ENCODE measurements around the gene TLK2.
"Not testable (repeated sequence)": the region's sequence is repeated elsewhere in the genome, so short reads cannot be mapped to it uniquely, and the experiment has no call there.

Gene TLK2

DNA sequence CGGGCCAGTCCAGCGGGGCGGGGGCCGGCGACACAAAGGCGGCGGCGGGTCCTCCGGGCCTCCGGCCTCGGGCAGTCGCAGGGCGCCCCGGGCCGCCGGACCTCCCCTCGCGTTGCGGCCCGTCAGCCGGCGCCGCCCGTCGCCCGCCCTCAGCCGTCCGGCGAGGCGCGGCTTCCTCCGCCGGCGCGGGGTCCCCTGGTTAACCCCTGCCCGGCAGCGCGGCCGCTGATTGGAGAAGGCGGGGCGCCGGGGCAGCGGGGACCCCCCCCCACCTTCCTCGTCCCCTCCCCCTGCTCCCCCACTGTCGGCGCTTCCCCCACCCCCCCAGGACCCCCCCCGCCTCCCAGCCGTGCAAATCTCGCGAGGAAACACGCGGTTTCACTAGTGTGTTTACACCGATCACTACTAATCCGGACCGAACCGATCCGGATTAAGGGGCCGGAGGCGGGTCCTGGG is at the start of gene TLK2:
TSS of gene TLK2 (plus strand) at position 402 of the 456 bp plus-strand sequence. CDS start 2,301 bp downstream, outside the sequence.
- peak; percentile 69 for DNase-seq (ENCODE audit: low read depth, low spot score)

DNA sequence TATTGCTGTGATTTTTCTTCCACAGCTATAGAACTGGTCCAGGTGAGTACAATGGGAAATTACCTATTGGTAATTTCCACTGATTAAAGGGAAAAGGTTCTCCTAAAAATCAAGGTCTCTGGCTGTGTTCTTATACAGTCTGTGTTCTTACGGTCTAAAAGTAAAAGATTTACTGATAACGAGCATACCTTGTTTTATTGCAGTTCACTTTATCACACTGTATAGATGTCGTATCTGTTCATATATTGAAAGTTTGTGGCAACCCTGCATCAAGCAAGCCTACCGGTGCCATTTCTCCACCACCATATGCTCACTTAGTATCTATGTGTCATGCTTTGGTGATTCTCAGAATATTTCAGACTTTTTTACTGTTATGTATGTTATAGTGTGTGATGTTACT is 43.4 kb upstream of the TLK2 start:
- not testable (repeated sequence) for DNase-seq (ENCODE audit: low read depth, low spot score)

DNA sequence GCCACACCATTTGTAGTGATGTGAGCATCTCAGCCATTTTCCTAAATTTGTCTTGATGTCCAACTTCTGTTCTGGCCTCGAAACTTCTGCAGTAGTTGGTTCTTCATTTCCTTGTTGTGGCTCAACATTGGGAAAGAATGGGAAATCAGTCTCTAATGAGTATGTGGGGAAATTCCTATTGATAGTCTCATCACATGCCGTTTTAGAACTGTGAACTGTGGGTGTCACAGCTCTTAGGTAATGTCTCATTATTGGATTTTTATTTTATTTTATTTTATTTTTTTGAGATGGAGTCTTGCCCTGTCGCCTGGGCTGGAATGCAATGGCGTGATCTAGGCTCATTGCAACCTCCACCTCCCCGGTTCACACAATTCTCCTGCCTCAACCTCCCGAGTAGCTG is 37.4 kb upstream of the TLK2 start:
- not testable (repeated sequence) for DNase-seq (ENCODE audit: low read depth, low spot score)

DNA sequence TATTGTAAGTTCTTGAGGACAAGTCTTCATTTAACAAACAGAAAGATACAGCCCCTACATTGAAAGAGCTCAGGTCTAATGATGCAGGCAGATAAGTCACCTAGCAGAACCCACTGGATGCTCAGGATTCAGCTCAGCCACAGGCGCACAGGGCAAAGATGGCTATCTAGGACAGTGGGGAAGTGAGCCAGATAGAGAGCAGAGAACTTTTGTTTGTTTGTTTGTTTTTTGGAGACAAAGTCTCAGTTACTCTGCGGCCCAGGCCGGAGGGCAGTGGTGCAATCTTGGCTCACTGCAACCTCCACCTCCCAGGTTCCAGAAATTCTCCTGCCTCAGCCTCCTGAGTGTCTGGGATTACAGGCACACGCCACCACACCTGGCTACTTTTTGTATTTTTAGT is 34.6 kb upstream of the TLK2 start:
- DNase-seq (ENCODE audit: low read depth, low spot score) = no peak

DNA sequence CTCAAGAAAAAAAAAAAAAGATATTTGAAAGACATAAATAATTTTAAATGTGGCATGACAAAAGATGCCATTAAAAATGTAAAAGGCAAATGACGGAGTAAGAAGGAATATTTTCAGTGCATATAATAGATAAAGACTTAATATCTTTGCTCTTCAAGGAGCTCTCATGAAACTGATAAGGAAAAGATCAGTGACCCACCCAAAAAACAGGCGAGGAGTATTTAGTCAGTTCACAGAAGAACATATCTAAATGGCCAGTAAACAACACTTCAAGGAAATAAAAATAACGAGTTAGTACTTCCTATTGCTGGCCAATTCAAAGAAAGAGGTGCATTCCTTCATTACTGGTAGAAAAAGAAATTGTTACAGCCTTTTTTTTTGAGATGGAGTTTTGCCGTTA is 32.8 kb upstream of the TLK2 start:
- DNase-seq (ENCODE audit: low read depth, low spot score) = not testable (repeated sequence)

DNA sequence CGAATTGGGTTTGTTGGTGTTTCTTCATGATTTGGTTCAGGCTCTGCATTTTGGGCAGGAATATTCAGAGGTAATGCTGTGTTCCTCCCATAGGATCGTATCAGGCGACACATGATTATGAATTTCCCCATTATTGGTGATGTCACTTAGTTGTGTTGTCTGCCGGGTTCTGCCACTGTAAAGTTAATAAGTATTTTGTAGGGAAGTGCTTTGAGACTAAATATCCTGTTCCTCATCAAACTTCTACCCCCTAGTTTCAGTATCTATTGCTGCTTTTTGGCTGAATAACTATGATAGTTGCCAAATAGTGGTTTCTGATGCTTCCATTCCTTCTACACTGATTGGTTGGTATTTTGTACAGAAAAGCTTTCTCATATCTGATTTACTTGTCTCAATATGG is 26.4 kb upstream of the TLK2 start:
- DNase-seq (ENCODE audit: low read depth, low spot score) = not testable (repeated sequence)

DNA sequence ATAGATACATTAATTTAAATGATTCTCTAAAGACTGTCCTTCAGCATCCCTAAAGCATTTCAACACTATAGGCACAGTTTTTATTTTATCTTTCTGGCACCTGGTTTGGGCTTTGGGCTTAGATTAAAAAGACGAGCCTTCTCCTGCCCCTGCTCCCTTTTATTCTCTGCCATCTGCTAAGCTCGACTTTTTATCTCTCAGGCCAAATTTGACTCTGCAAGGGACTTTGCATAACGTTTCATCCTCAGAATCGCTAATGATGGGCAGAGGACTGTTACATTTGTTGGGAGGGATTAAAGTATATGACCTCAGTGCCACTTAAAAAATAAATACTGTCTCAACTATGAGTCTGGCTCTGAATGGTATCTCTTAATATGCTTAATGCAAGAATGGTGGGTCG is 25.6 kb upstream of the TLK2 start:
- DNase-seq (ENCODE audit: low read depth, low spot score) = not testable (repeated sequence)

DNA sequence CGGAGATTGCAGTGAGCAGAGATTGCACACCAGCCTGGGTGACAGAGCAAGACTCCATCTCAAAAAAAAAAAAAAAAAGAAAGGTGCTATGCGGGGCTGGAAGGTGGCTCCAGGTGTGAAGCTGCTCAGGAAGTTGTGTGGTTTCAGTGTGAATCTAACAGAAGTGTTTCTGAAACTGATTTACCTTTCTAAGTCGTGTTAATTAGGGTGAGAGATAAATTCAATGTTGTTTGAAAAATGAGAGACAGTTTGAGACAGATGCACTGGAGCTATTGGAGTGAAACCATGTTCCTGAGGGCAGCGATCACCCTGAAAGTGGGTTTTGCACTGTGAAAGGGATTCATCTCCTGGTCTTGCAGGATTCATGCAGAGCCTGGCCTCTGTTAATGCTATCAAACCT is 25.0 kb upstream of the TLK2 start:
- DNase-seq (ENCODE audit: low read depth, low spot score) = not testable (repeated sequence)

DNA sequence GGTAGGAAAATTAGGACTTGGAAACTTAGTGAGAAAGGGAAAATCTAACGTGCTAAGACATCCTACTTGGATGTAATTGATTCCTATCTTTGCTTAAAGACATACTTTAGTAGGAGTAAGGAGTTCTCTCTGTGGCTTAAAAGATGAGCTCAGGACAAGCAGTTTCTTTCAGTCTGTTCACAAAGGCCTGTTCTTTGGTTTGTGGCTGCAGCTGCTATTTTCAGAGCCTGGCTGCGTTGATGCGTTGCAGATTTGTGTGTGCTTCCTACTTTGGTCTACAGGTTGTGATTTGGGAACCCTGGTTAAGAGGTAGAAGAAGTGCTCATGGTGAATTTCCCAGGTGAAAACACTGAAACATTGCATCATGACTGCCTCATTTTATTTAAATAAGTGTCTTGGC is 24.5 kb upstream of the TLK2 start:
- DNase-seq (ENCODE audit: low read depth, low spot score) = not testable (repeated sequence)

DNA sequence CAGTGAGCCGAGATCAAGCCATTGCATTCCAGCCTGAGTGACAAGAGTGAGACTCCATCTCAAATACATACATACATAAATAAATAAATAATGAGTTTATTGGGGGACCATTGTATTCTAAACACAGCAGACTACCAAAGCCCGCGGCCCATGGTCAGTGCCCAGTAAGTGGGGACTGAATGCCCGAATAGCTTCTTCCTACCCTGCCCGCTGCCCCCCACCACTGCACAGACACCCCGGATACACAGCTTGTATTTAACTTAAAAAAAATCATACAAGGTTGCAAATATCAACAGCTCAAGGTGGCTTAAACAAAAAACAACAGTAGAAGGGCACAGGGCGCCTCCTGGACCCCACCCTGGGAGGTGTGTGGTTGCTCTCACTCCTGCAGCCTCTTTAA is 22.6 kb upstream of the TLK2 start:
- DNase-seq (ENCODE audit: low read depth, low spot score) = no peak

DNA sequence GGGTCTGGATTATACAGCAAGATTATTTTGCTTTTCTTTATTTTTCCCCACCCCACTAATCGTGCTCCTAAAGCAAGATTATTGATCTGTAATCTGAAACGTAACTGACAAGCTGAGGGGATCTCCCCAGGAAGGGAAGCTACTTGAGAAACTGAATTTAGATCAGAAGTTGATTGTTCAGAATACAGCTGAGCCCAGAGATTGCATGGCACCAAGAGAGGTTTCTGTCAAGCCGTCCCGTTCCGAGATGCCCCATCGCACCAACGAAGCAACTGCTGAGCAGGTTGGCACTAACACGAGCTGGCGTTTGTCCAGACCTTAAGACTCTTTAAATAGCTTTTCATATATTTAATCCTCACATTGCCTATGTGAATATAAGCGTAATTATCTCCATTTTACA is 20.1 kb upstream of the TLK2 start:
- DNase-seq (ENCODE audit: low read depth, low spot score) = not testable (repeated sequence)

DNA sequence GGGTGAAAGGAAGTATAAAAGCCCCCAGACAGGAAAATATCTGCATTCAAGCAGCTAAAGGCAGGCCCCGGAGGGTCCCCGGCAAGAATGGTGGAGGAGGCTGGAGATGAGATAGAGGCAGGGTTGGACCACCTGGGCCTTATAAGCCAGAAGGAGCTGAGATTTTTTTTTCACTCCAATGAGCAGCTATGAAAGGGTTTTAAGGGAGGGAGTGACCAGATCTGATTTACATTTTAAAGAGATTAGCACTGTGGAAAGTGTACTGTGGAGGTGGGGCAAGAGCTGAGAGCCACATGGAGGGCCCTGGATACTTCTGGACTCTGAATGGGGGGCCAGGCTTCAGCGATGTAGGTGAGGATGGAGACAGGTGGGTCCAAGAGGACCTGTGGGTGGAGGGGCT is 14.2 kb upstream of the TLK2 start:
- DNase-seq (ENCODE audit: low read depth, low spot score) = not testable (repeated sequence)

DNA sequence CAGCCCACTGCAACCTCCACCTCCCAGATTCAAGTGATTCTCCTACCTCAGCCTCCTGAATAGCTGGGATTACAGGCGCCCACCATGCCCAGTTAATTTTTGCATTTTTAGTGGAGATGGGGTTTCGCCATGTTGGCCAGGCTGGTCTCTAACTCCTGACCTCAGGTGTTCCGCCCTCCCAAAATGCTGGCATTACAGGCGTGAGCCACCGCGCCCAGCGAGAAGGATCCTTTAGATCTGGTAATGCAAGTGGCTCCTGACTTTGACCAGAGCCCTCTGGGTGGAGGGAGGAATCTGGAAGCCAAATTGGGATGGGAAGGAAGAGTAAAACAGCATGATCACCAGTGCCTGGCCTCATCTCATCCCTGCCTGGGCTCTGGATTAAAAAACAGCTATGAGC is 13.4 kb upstream of the TLK2 start:
- DNase-seq (ENCODE audit: low read depth, low spot score) = not testable (repeated sequence)

DNA sequence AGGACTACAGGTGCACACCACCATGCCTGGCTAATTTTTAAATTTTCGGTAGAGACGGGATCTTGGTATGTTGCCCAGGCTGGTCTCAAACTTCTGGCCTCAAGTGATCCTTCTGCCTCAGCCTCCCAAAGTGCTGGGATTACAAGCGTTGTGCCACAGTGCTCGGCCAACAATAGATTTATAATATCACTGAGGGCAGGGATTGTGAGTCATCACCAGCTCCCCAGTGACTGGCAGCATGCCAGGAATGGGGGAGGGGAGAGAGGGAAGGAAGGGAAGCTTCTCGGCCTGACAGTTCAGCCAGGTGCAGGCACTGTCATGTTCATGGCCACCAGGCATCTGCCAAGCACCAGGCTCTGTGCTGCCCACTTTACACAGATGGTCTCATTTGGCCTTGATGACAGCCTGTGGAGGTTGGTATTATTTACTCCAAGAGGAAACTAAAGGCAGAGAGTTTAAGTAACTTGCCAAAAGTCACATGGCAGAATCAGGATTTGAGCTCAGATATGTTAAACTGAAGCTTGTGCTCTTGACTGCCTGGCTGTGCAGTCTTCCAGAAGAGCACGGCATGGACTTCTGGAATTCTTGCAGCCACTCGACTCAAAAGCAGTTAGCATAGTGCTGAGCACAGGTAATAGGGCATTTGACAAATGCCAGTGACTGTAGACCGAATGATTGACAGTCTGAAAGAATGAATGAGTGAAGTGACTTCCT is 7.8 kb upstream of the TLK2 start:
- peak; percentile 10 for DNase-seq (ENCODE audit: low read depth, low spot score)

DNA sequence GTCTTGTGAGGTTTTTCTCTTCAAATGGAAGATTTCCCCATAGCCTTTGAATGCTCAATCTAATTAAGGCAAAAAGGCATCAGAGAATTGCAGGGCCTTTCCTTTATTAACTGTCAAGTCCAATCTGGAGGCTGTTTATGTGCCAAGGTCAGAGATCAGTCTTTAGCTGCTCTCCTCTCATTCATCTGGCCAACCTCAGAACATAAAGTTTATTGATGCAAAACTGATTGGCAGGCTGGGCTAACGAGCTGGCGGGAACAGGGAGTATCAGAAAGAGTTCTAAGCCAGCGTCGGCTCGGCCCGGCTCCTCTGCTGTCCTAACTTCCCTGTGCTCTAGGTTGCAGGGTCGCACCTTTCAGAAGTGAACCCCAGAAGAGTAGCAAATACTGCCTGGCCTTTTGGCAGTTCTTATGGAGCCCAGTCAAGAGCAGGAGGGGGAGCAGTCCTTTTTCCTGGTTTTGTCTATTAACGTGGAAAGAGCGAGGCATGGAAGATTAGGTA is 7.2 kb upstream of the TLK2 start:
- DNase-seq (ENCODE audit: low read depth, low spot score) = not testable (repeated sequence)

DNA sequence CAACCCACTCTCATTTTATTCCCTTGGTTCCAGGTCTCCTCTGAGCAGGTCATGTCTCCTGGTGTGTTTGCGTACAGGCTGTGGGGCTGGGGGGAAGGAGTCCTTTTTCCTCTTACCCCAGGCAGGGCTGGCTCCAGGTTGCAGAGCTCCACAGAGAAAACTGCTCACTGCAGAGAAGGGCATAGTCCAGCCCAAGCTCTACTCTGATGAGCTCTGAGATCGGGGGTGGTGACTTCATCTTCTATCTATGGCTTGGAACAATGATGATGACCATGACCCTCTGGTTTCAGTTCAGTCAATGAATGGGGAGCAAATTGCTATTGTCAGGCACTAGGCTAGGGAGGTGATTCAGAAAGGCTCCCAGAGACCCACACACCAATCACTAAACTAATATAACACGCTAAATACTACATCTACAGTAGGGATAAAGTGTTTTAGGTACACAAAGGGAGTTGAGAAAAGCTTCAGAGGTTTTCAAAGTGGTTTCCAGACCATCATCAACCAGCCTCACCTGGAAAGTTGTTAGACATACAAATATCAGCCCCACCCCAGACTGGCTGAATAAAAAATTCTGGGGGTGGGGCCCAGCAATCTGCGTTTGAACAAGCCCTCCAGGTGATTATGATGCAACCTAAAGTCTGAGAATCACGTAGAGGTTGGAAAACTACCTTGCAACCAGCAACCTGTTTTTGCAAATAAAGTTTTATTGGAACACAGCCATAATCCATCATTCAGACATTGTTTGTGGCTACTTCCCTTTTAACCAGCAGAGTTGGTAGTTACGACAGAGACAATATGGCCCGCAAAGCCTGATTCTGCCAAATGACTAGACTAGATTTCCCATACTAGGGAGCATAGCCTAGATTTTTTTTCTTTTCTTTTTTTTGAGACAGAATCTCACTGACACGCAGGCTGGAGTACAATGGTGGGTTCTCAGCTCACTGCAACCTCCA is 5.3 kb upstream of the TLK2 start:
- not testable (repeated sequence) for DNase-seq (ENCODE audit: low read depth, low spot score)

DNA sequence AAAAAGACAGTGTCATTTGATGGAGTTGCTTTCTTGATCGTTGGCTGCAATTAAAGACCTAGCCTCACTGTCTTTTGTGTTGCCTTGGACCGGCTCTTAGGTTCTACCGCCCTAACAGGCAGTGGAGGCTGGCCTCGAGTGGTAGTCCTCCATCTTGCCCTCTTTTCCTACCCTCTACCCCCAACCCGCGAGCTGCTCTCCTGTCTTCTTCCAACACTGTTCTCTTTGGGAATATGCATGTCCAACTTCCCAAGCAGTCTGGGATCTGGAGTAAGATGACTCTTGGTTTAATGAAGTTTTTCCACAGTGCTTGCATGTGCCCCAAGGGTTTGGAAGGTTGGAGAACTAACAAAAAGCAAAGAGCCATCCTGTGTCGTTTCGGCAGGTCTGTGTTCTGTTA is 1.5 kb upstream of the TLK2 start:
- DNase-seq (ENCODE audit: low read depth, low spot score) = not testable (repeated sequence)

DNA sequence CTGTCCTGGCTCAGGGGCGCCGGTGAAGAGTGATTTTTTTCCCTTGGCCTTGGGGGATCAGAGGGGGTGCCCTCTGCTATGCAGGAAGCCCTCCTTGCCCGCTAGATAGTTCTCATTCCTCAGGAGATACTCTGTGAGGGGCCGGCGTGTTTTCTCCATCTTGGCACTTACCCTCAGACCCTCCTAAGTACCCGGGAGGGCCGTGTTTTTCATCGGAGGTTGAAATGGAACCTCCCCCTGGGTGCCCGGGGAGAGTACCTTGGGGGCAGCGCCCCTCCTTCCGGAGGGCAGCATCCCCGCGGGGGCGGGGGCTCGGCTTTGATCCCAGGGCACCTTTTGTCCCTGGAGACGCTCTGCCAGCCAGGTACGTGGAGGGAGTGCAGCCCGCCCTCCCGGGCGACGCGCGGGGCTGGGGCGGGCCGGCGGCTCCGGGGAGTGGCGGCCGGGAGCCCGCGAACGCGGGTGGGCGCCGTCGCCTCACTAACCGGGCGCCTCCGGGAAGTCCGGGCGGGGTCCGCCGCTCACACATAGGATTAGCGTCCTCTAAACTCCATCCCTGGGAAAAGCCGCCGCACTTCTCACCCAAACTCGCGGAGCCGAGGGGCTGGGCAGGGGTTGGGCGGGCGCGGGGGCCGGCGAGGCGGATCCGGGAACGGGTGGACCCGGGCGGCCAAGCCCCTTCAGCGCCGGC is 762 bp upstream of the TLK2 start:
- DNase-seq (ENCODE audit: low read depth, low spot score) = not testable (repeated sequence)

DNA sequence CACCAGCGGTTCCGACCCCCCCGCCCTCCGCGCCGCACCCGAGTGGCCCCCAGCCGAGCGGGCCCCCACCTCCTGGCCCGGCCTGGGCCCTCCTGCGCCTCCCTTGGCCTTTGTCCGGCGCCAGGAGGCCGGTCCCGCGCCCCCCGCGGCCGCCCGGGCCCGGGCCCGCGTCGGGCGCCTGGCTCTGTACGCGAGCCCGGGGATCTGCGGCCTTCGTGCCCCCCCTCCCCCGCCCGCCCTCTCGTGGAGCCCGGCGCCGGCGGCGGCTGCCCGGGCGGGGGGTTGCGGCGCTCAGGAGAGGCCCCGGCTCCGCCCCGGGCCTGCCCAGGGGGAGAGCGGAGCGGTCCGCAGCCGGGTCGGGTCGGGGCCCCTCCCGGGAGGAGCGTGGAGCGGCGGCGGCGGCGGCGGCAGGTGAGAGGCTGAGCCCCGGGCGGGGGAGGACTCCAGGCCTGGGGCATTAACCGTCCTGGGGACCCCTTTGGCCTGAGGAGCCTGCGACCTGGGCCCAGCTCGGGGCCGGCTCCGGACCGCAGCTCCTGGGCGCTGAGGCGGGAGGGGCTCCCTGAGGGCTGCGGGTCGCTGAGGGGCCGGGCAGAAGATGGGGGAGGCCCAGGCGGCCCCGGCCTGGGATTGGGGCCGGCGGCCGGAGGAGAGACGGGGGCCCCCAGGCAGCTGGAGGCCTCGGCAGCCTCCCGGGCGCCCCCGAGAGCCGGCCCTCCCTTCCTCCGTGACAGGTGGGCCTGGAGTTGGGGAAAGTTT is 434 bp downstream of the TLK2 start:
- not testable (repeated sequence) for DNase-seq (ENCODE audit: low read depth, low spot score)

DNA sequence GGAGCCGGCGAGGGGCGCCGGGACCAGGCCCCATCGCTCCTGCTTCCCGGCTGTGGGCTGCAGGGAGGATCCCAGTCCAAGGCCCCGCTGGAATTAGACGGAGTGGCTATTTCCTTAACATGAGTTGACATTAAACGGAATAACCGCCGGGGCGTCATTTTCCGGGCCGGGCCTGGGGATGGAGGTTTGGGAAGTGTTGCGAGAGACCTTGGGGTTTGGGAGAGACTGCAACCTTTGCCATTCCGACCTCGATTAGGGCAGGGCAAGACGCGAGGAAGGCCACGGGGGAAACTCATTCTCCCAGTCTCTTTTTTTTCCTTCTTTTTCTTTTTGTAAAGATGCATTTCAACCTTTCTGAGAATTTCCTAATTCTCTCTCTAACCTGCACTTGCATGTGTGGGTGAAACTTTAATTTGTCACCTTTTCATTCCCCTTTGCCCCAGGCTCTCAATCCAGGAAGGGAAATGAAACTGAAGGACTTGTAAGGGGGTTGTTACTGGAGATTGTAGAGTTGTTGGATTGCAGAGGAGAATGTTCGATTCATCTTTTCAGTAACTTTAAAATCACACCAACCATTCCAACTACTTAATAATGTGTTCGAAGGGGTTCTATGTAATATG is 1.1 kb downstream of the TLK2 start:
- not testable (repeated sequence) for DNase-seq (ENCODE audit: low read depth, low spot score)
